ENCODE measurements around the gene ATP9B. TPM values are rescaled to one million over a fixed set of nuclear protein-coding genes. Genes with fewer than 3 reads are reported as not detected.

ATP9B gene
- total and polyA plus RNA-seq, 3 donors from 2014 or later: 32.4 to 113 (median 78.2) TPM

GRCh38 chr18:79353267-79353666 lies 284.1 kb downstream of the ATP9B start:
- intact Hi-C loops (cut with DNase I; ENCODE audit: low total_unique reads): no loop called here
- no peaks in the 10 kb centered on the region for H3K27me3 ChIP-seq
- no peak overlapping the region for H3K4me3 ChIP-seq
- 92 to 93% methylated on average over 3 to 17 of the region's 17 CpGs for WGBS, 2 donors
- no peaks in the 10 kb centered on the region for H3K9me3 ChIP-seq
- TF ChIP-seq POLR2A (IDR thresholded peaks at IDR 0.05) (no peak), CTCF (IDR thresholded peaks at IDR 0.05) (peak in 1 of 3 experiments; percentile 31)
- no peak overlapping the region for H3K27ac ChIP-seq
- no peaks in the 10 kb centered on the region for H3K36me3 ChIP-seq (ENCODE audit: low read depth, missing control alignments)
- DNase-seq: peak; percentile 62
- H3K4me1 ChIP-seq: no peaks in the 10 kb centered on the region

GRCh38 chr18:79354350-79354749 lies 285.2 kb downstream of the ATP9B start:
- no peaks in the 10 kb centered on the region for H3K9me3 ChIP-seq
- H3K4me1 ChIP-seq: no peaks in the 10 kb centered on the region
- no peaks in the 10 kb centered on the region for H3K27me3 ChIP-seq
- DNase-seq: no peak
- no peak for TF ChIP-seq CTCF (IDR thresholded peaks at IDR 0.05)
- TF ChIP-seq POLR2A (IDR thresholded peaks at IDR 0.05): no peak
- 88 to 92% methylated on average over 8 of the region's 8 CpGs for WGBS, 2 donors
- H3K27ac ChIP-seq: no peak overlapping the region
- intact Hi-C loops (cut with DNase I; ENCODE audit: low total_unique reads): no loop called here
- no peaks in the 10 kb centered on the region for H3K36me3 ChIP-seq (ENCODE audit: low read depth, missing control alignments)
- H3K4me3 ChIP-seq: no peak overlapping the region

- intact Hi-C loops (cut with DNase I; ENCODE audit: low total_unique reads): no loop called here
- DNase-seq: no peak
- WGBS, 2 donors: 90 to 91% methylated on average over 26 of the region's 26 CpGs
- no peaks in the 10 kb centered on the region for H3K4me1 ChIP-seq
- H3K4me3 ChIP-seq: no peak overlapping the region
- H3K36me3 ChIP-seq (ENCODE audit: low read depth, missing control alignments): no peaks in the 10 kb centered on the region
- H3K9me3 ChIP-seq: no peaks in the 10 kb centered on the region
- H3K27ac ChIP-seq: no peak overlapping the region
- TF ChIP-seq POLR2A (IDR thresholded peaks at IDR 0.05) (no peak), CTCF (IDR thresholded peaks at IDR 0.05) (no peak)
- H3K27me3 ChIP-seq: no peaks in the 10 kb centered on the region
Observed at GRCh38 chr18:79355433-79356335, 286.5 kb downstream of the ATP9B start.

- Histone ChIP-seq H3K36me3 (ENCODE audit: low read depth, missing control alignments) (no peaks in the 10 kb centered on the region), H3K27me3 (no peaks in the 10 kb centered on the region), H3K27ac (no peak overlapping the region), H3K9me3 (no peaks in the 10 kb centered on the region), H3K4me1 (no peaks in the 10 kb centered on the region), H3K4me3 (no peak overlapping the region)
- 95% methylated on average over 5 of the region's 5 CpGs for WGBS, 2 donors
- intact Hi-C loops (cut with DNase I; ENCODE audit: low total_unique reads): no loop called here
- no peak for TF ChIP-seq POLR2A (IDR thresholded peaks at IDR 0.05)
- no peak for TF ChIP-seq CTCF (IDR thresholded peaks at IDR 0.05)
- no peak for DNase-seq
Observed at GRCh38 chr18:79356435-79356834, 287.2 kb downstream of the ATP9B start.

- H3K36me3 ChIP-seq (ENCODE audit: low read depth, missing control alignments): no peaks in the 10 kb centered on the region
- intact Hi-C loops (cut with DNase I; ENCODE audit: low total_unique reads): no loop called here
- DNase-seq: no peak
Observed at GRCh38 chr18:79360933-79361332, 291.7 kb downstream of the ATP9B start.

More at GRCh38 chr18:79360933-79361332, 291.7 kb downstream of the ATP9B start:
- no peak overlapping the region for H3K4me3 ChIP-seq
- TF ChIP-seq CTCF (IDR thresholded peaks at IDR 0.05): no peak
- TF ChIP-seq POLR2A (IDR thresholded peaks at IDR 0.05): no peak
- no peak overlapping the region for H3K27ac ChIP-seq
- 96 to 98% methylated on average over 12 of the region's 12 CpGs for WGBS, 2 donors
- no peaks in the 10 kb centered on the region for H3K9me3 ChIP-seq
- H3K27me3 ChIP-seq: no peaks in the 10 kb centered on the region
- H3K4me1 ChIP-seq: peaks cover under 1% of the 10 kb centered on the region
